A549 (cell line): ENCODE results near the gene DNAAF2.

ENCODE experiments used
- MYC ChIP-seq: IDR thresholded peaks from 2 replicates; pipeline ENCODE4 v1.6.1; 2012; ENCODE audit warnings: mild to moderate bottlenecking, inconsistent platforms, low read length, improper control_type of control experiment, borderline replicate concordance
- POLR2A ChIP-seq: IDR thresholded peaks from 2 replicates; pipeline ENCODE4 v1.6.1; 2012; ENCODE audit warnings: mild to moderate bottlenecking, low read length
- RAD21 ChIP-seq, 2 experiments: fragments of >200 bp in 1 of 2; sonication (Bioruptor Twin) in 1 of 2; formaldehyde crosslinking in 1 of 2; IDR thresholded peaks in 1 of 2; conservative IDR thresholded peaks in 1 of 2; 2 replicates in 1 of 2; 3 replicates in 1 of 2; pipeline ENCODE4 v1.6.1; 2012 to 2018; ENCODE audit warnings: inconsistent platforms in 1 of 2
- RCOR1 ChIP-seq: fragments of 150-350 bp; IDR thresholded peaks from 2 replicates; pipeline ENCODE4 v1.6.1; 2014; ENCODE audit warnings: antibody characterized with exemption, low read length, low read depth
- RNF2 ChIP-seq: fragments of 200-600 bp; sonication (generic); IDR thresholded peaks from 2 replicates; pipeline ENCODE4 v1.6.1; 2016; ENCODE audit warnings: low read depth, mild to moderate bottlenecking, antibody characterized with exemption, moderate library complexity, borderline replicate concordance
- SMC3 ChIP-seq: fragments of >200 bp; sonication (Bioruptor Twin); formaldehyde crosslinking; IDR thresholded peaks from 3 replicates; pipeline ENCODE4 v1.6.1; 2018; ENCODE audit warnings: inconsistent platforms
- TF ChIP-seq, protein P1 (sequence below): fragments of >200 bp; sonication (Bioruptor Twin); formaldehyde crosslinking; IDR thresholded peaks from 3 replicates; pipeline ENCODE4 v1.5.1; 2016
- TF ChIP-seq, protein P2 (sequence below): fragments of 200-600 bp; sonication (generic); IDR thresholded peaks from 2 replicates; pipeline ENCODE4 v1.6.1; 2016; ENCODE audit warnings: antibody characterized with exemption, mild to moderate bottlenecking, moderate library complexity
- TF ChIP-seq, protein P3 (sequence below): fragments of >200 bp; sonication (Bioruptor Twin); formaldehyde crosslinking; IDR thresholded peaks from 3 replicates; pipeline ENCODE4 v1.6.1; 2016

DNA sequence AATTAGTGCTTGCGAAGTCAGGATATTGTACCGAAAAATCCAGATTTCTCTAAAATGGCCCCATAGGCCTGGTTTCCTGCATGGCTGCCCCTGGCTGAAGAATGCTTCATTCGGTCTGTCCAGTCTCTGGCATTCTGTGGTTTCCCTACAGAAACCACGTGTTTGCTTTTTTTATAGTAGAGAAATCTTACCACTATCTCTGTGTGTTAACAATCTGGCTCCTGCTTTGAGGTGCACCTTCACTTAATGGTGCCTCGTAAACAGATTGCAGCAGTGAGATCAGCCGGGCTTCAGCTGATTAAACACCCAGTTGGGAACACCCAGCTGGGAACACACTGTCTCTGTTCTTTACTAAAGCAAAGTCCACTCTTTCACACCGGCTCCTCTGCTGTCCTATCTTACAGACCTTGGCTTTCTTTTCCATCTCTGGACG, 6.7 kb upstream of the DNAAF2 start:
- no peak for TF ChIP-seq RNF2
- TF ChIP-seq POLR2A = no peak
- no peak for TF ChIP-seq RCOR1
- TF ChIP-seq, protein P1, sequence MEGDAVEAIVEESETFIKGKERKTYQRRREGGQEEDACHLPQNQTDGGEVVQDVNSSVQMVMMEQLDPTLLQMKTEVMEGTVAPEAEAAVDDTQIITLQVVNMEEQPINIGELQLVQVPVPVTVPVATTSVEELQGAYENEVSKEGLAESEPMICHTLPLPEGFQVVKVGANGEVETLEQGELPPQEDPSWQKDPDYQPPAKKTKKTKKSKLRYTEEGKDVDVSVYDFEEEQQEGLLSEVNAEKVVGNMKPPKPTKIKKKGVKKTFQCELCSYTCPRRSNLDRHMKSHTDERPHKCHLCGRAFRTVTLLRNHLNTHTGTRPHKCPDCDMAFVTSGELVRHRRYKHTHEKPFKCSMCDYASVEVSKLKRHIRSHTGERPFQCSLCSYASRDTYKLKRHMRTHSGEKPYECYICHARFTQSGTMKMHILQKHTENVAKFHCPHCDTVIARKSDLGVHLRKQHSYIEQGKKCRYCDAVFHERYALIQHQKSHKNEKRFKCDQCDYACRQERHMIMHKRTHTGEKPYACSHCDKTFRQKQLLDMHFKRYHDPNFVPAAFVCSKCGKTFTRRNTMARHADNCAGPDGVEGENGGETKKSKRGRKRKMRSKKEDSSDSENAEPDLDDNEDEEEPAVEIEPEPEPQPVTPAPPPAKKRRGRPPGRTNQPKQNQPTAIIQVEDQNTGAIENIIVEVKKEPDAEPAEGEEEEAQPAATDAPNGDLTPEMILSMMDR = no peak
- TF ChIP-seq SMC3 = no peak
- TF ChIP-seq, protein P2, sequence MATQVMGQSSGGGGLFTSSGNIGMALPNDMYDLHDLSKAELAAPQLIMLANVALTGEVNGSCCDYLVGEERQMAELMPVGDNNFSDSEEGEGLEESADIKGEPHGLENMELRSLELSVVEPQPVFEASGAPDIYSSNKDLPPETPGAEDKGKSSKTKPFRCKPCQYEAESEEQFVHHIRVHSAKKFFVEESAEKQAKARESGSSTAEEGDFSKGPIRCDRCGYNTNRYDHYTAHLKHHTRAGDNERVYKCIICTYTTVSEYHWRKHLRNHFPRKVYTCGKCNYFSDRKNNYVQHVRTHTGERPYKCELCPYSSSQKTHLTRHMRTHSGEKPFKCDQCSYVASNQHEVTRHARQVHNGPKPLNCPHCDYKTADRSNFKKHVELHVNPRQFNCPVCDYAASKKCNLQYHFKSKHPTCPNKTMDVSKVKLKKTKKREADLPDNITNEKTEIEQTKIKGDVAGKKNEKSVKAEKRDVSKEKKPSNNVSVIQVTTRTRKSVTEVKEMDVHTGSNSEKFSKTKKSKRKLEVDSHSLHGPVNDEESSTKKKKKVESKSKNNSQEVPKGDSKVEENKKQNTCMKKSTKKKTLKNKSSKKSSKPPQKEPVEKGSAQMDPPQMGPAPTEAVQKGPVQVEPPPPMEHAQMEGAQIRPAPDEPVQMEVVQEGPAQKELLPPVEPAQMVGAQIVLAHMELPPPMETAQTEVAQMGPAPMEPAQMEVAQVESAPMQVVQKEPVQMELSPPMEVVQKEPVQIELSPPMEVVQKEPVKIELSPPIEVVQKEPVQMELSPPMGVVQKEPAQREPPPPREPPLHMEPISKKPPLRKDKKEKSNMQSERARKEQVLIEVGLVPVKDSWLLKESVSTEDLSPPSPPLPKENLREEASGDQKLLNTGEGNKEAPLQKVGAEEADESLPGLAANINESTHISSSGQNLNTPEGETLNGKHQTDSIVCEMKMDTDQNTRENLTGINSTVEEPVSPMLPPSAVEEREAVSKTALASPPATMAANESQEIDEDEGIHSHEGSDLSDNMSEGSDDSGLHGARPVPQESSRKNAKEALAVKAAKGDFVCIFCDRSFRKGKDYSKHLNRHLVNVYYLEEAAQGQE = no peak
- no peak for TF ChIP-seq RAD21 (conservative IDR thresholded peaks at IDR 0.05 in 1 of 2, IDR thresholded peaks at IDR 0.05 in 1 of 2)
- TF ChIP-seq, protein P3, sequence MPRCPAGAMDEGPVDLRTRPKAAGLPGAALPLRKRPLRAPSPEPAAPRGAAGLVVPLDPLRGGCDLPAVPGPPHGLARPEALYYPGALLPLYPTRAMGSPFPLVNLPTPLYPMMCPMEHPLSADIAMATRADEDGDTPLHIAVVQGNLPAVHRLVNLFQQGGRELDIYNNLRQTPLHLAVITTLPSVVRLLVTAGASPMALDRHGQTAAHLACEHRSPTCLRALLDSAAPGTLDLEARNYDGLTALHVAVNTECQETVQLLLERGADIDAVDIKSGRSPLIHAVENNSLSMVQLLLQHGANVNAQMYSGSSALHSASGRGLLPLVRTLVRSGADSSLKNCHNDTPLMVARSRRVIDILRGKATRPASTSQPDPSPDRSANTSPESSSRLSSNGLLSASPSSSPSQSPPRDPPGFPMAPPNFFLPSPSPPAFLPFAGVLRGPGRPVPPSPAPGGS = no peak
- TF ChIP-seq MYC = no peak
